Mucosa of rectum (tissue), 2 donors: Measurements from ENCODE around the gene TTC6.
A peak's percentile ranks its signal among the peaks of the same experiment; 100 is the strongest.
"Not testable (repeated sequence)": the region's sequence is repeated elsewhere in the genome, so short reads cannot be mapped to it uniquely, and the experiment has no call there.

Experiments used
- H3K27ac ChIP-seq, 2 donors: one replicate each; pipeline ENCODE4 v1.7.0; 2013; ENCODE audit warnings: inconsistent platforms in 2 of 2, low read depth in 2 of 2, low read length in 2 of 2
- H3K27me3 ChIP-seq, 2 donors: one replicate each; pipeline ENCODE4 v1.7.0; 2013; ENCODE audit warnings: low read length in 2 of 2; ENCODE audit not compliant: control insufficient read depth in 2 of 2, insufficient read depth in 2 of 2
- H3K36me3 ChIP-seq, 2 donors: one replicate each; pipeline ENCODE4 v1.7.0; 2013; ENCODE audit warnings: low read length in 2 of 2; ENCODE audit not compliant: control insufficient read depth in 2 of 2, insufficient read depth in 2 of 2
- H3K4me1 ChIP-seq, 2 donors: one replicate each; pipeline ENCODE4 v1.7.0; 2013; ENCODE audit warnings: low read length in 2 of 2, mild to moderate bottlenecking in 1 of 2; ENCODE audit not compliant: control insufficient read depth in 2 of 2, insufficient read depth in 2 of 2
- H3K4me3 ChIP-seq, 2 donors: one replicate each; pipeline ENCODE4 v1.7.0; 2013; ENCODE audit warnings: low read length in 2 of 2
- H3K9ac ChIP-seq, 2 donors: one replicate each; pipeline ENCODE4 v1.7.0; 2013; ENCODE audit warnings: low read length in 2 of 2, low read depth in 1 of 2, mild to moderate bottlenecking in 1 of 2
- H3K9me3 ChIP-seq, 2 donors: one replicate each; pipeline ENCODE4 v1.7.0; 2013; ENCODE audit warnings: low read length in 2 of 2; ENCODE audit not compliant: control insufficient read depth in 2 of 2
- donor health status: healthy.
- donor health status: Normal muscosa, but diverticular disease.

Gene TTC6, protein sequence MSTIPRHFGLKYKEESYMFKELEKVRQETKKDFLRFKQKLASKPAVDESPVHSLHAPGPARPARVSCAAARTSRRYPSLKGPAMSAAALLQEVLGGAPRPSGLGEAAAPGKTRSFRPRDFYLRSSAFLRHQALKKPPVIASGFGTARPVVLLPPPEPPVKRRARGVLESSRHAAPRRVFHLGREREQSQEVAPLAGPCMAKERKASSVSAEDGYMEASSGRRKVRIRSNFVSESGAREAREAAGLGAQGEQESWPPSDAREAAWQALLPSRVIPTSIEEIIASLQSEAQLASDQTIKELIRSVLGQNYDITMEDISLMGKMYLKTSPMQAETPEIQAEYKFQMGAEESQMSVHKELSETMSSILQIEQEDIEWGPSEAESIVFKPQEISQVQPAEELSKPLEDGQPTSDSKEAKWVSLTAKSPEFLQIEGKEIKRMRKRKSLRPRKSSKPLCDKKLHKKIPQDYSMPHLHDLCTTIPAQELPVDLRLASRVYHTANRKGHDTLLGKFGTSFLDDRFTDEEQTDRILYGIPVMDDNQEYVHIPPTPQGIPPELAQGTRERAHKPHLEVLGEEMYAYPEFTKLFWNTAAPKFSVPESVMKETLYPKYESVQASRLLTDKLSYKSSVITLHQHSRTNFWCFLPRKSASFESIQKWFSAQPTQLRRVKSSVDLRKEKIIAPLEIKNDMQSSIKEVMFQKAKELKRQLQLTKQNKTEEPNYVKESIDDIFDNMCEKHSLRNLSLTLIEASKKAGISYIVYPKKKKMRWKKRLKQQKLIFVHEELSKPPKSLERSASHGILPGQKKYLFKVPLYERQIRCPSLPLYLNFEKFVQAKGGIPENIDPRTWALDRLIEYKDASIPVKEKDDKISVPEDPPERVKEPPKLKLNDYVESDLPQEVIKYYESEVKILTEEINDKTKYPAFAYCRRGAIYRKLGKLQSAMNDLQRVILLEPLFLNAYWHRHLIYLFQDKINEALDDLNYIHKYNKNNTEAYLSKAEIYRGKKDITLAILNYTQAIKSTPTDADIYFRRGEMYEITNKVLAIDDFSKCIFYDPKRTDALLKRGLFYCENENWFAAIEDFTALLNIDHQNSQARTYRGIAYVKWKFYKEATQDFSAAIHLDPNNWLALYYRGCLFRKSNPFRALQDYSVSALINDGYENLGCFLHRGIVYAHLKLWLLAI (N-terminal part only)

DNA sequence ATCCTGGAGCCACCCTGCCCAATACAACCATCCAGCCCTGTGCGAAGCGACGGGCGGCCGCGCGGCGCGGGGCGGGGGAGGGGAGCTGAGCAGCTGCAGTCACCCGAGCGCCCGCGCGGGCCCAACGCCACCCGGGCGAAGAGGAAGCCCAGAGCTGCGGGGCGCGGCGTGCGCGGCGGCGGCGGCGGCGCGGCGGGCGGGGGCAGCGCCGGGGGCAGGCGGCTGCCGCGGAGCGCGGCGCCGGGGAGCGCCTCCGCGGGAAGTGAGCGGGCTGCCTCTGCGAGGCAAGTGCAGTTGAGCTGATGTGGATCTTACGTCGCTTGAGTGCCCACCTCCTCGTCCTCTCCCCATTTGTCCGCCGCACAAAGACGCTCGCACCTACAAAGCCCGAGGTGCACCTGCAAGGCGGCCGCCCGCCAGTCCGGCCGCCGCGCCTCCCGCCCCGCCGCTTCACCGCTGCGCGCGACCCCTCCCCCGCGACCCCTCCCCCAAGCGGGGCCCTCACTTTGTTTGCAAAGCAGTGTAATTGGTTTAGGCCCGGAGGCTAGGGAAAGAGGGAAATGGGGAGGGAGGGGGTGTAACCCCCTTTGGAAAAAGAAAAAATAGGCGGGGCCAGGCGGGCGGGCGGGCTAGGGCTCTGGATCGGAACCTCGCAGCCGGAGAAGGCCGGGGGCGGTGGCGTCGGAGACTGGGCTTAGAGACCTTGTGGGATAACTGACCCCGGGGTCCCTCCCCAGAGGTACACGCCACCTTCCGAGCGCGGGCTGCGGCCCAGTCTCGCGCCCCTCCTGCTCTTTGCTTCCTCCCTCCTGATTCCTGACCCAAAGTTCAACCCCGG lies at the start of gene TTC6, which contains the start of gene FOXA1:
TTC6 (plus strand) TSS at position 659 of the 838 bp plus-strand sequence. CDS start 26,436 bp downstream, outside the sequence.
FOXA1 (minus strand) TSS at position 279 of the 838 bp plus-strand sequence; CDS start at position 2, 277 bp downstream.
- H3K36me3 ChIP-seq = no peaks in the 10 kb centered on the region
- peaks cover 13 to 29% of the 10 kb centered on the region in 2 donors for H3K4me1 ChIP-seq
- peak within 1 kb of the TSS; percentile 81 to 83 for H3K4me3 ChIP-seq
- H3K27me3 ChIP-seq = peaks cover 20 to 23% of the 10 kb centered on the region in 2 donors
- no peaks in the 10 kb centered on the region for H3K9me3 ChIP-seq
- H3K9ac ChIP-seq = peak within 1 kb of the TSS; percentile 80 to 91
- peak within 1 kb of the TSS; percentile 94 to 96 for H3K27ac ChIP-seq

DNA sequence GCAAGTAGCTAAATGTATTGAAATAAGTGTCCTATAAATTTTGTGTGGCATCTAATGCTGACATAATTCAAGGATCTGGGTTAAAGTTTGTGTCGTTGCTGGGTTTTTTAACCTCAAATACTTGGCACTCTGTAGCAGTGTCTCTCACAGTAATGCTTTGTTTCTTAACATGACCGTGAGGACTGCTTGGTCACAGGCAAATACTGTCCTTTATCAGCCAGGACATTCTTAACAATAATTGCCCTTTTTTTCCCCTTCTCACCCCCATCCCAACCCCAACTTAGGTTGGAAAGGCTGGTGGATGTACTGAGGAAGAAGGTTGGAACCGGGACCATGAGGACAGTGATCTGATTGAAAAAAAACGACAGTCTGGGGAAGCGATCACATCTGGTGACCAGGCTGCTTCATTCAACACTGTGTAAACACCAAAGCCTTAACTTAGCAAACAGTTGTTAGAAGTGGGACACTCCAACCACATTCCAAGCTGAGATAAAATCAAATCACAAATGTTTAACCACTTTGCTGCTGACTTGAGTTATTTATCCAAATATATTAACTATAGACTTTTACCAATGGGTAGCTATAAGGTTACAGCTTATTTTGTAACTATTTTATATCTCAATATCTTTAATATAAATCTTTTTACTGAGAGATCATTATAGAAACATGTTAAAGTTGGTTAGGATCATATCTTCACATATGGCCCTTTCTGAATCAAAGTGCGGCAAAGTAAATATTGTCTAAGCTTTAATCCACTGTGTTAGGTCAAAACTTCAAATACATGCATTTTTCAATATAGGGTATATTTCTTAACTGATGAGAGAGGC lies 48.6 kb upstream of the TTC6 start:
- no peaks in the 10 kb centered on the region for H3K4me1 ChIP-seq
- no peaks in the 10 kb centered on the region for H3K9me3 ChIP-seq
- no peak overlapping the region for H3K27ac ChIP-seq
- H3K4me3 ChIP-seq = peak overlapping the region; percentile 5 to 29
- H3K27me3 ChIP-seq = no peaks in the 10 kb centered on the region
- no peak overlapping the region for H3K9ac ChIP-seq
- no peaks in the 10 kb centered on the region for H3K36me3 ChIP-seq

DNA sequence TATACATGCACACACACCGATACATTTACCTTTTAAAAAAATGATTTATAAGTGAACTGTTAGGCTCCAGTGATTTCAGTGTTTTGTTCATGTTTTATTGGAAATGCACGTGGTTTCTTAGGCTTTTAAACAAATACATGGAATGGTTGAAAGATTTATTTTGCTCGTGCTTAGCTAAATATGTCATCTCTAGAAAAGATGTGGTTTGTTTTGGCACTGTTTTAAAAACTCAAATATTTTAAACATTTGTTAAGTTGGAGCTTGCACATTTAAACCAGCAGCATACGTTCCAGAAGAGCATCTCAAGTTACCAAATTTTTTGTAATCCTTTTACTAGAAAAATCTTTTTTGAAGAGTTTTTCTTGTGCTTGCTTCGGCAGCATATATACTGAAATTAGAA lies 44.9 kb upstream of the TTC6 start:
- no peak overlapping the region for H3K27ac ChIP-seq
- H3K4me3 ChIP-seq = no peak overlapping the region
- no peaks in the 10 kb centered on the region for H3K4me1 ChIP-seq
- no peak overlapping the region for H3K9ac ChIP-seq
- H3K9me3 ChIP-seq = no peaks in the 10 kb centered on the region
- no peaks in the 10 kb centered on the region for H3K36me3 ChIP-seq
- H3K27me3 ChIP-seq = no peaks in the 10 kb centered on the region

DNA sequence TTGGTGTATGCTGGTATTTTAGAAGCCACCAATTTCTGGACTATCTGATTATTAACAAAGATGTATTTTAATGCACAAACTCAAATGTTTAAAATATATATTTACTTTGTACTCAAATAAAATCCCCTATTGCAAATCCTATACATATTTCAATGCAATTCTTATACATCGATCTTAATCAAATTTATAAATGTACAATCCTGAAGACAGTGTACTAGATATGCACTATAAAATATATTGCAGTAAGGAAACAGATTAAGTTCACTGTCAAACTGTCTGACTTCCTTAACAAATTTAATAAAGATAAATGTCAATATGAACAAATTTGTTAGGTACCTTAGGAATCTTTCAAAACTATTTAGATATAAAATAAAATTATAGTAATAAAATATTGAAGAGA lies 44.3 kb upstream of the TTC6 start:
- no peaks in the 10 kb centered on the region for H3K36me3 ChIP-seq
- H3K9ac ChIP-seq = no peak overlapping the region
- H3K9me3 ChIP-seq = no peaks in the 10 kb centered on the region
- H3K4me1 ChIP-seq = no peaks in the 10 kb centered on the region
- H3K27ac ChIP-seq = no peak overlapping the region
- H3K4me3 ChIP-seq = no peak overlapping the region
- H3K27me3 ChIP-seq = no peaks in the 10 kb centered on the region

DNA sequence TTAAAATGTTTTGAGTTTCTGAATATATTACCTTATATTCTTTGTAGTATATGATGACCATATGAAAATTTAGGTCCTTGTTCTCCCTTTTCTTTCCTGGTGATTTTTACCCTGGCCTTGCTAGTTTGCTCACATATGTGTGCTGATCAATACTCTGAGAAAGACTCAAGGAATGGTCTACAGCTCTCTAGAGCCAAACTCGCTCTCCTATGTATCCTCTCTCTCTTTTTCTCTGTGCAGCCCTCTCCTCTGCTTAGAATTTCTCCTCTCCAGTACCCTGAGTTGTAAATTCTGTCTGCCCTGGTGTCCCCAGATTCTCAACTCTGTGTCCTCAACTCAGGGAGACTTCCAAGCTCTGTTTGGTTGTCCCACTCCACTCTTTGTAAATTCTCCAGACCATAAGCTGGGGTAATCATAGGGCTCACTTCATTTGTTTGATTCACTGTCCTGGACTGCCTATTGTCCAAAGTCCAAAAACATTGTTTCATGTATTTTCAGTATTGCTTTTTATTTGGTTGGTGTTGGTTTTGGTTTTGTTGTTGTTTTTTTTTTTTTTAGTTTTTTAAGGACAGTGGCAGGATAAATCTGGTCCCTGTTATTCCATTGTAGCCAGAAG lies 41.4 kb upstream of the TTC6 start:
- H3K36me3 ChIP-seq = no peaks in the 10 kb centered on the region
- H3K27ac ChIP-seq = no peak overlapping the region
- H3K9me3 ChIP-seq = no peaks in the 10 kb centered on the region
- no peak overlapping the region for H3K9ac ChIP-seq
- H3K4me1 ChIP-seq = no peaks in the 10 kb centered on the region
- no peaks in the 10 kb centered on the region for H3K27me3 ChIP-seq
- H3K4me3 ChIP-seq = no peak overlapping the region

DNA sequence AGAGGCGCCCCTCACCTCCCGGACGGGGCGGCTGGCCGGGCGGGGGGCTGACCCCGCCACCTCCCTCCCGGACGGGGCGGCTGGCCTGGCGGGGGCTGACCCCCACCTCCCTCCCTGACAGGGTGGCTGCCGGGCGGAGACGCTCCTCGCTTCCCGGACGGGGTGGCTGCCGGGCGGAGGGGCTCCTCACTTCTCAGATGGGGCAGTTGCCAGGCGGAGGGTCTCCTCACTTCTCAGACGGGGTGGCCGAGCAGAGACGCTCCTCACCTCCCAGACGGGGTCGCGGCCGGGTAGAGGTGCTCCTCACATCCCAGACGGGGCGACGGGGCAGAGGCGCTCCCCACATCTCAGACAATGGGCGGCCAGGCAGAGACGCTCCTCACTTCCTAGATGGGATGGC lies 39.8 kb upstream of the TTC6 start:
- not testable (repeated sequence) for H3K27me3 ChIP-seq, H3K27ac ChIP-seq, H3K4me1 ChIP-seq, H3K4me3 ChIP-seq, H3K36me3 ChIP-seq, H3K9ac ChIP-seq, H3K9me3 ChIP-seq

DNA sequence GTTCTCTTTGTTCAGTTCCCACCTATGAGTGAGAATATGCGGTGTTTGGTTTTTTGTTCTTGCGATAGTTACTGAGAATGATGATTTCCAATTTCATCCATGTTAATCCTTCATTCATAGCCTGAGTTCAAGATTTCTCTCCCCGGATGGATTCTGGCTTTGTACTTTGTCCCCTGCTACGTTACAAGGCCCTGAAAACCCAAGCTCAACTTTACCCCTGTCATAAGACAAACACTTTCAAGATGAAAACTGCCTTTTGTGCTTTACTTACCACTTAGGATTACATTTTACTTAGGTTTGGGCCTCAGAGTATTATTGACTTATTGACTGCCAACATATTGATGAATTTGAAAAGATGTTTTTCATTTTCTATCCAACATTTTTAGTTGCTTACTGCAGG lies 36.7 kb upstream of the TTC6 start:
- H3K9me3 ChIP-seq = no peaks in the 10 kb centered on the region
- H3K4me3 ChIP-seq = no peak overlapping the region
- H3K27ac ChIP-seq = no peak overlapping the region
- H3K36me3 ChIP-seq = no peaks in the 10 kb centered on the region
- H3K27me3 ChIP-seq = no peaks in the 10 kb centered on the region
- peaks cover 2 to 7% of the 10 kb centered on the region in 2 donors for H3K4me1 ChIP-seq
- no peak overlapping the region for H3K9ac ChIP-seq

DNA sequence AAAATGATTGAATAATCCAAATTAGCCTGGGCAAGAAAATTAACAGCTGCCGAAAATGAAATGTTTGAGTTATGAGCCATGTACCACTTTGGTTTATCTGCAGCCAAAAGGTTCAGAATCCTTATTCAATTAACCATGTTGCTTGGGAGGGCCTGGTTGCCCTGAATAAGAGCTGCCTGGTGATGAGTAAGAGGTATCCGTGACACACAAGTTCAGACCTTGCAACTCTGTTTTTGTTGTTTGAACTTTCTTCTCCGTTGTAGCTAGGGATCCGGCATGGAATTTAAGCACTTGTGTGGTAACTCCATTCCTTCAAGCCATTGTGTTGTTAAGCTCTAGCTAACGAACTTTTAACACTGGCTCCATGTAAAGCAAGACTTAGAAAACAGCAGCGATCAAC lies 36.0 kb upstream of the TTC6 start:
- Histone ChIP-seq H3K9ac (no peak overlapping the region), H3K27ac (no peak overlapping the region), H3K27me3 (no peaks in the 10 kb centered on the region), H3K4me3 (no peak overlapping the region), H3K4me1 (peaks cover 2 to 11% of the 10 kb centered on the region in 2 donors), H3K36me3 (no peaks in the 10 kb centered on the region), H3K9me3 (no peaks in the 10 kb centered on the region)
